Measurements from ENCODE around the gene PCNX1.
"Not testable (repeated sequence)": the region's sequence is repeated elsewhere in the genome, so short reads cannot be mapped to it uniquely, and the experiment has no call there.

PCNX1 gene

GRCh38 chr14:70917633-70918032 is 10.4 kb downstream of the PCNX1 start:
- no peak for DNase-seq

DNA sequence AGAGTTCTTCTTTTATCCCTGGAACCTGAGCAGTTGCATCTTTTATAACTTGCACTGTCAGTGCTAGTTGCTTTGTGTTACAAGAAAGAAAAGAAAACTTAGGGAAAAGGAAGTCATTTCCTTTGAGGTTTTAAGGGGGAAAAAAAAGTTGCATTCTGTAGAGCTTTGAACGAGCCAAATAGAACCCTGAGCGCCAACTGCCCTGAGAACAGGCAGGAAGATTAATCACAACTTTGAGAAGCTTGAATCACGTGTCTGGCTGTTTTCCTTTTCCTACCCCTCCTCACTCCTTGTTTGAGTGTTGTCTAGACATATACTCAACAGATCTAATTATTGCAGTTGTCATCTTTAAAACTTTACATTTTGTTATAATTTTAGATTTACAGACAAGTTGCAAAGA is 12.5 kb downstream of the PCNX1 start:
- no peak for DNase-seq

- DNase-seq: no peak
Observed at GRCh38 chr14:70920608-70921007, 13.3 kb downstream of the PCNX1 start.

DNA sequence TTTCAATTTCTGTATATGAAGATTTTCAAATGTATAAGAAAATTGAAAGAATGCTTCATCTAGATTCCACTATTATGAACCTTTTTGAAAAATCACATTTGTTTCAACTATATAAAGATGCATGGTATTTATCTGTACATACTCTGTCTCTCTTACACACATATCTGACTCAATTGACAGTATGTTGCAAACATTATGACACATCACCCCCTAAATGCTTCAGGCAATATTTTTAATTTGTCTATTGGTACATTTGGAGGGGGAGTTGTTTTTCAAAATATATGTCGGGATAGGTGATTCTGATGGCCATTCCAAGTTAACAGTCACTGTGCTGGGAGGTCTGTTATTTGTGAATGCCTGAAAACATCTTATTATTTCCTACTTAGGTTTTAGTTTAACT is 14.4 kb downstream of the PCNX1 start:
- no peak for DNase-seq

GRCh38 chr14:70924521-70924920 is 17.3 kb downstream of the PCNX1 start:
- DNase-seq: no peak

- DNase-seq: no peak
Observed at GRCh38 chr14:70926235-70926830, 19.1 kb downstream of the PCNX1 start.

GRCh38 chr14:70931008-70931407 is 23.7 kb downstream of the PCNX1 start:
- DNase-seq: no peak

DNA sequence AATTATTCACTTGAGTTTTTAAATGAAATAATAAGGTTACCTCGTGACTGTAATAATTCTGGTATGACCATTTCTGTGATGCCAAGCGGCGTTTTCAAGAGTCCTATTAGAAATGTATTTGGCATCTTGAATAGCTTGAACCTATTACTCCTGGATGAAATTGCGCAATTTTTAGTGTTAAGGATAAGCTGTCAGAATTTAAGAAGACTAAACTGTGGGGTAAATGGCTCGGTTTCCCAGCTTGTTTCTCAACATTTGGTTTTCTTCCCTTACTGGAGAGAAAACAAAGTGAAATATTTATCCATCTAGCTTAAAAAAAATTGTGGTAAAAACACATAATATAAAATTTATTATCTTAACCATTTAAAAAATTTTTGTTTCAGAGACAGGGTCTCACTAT is 26.8 kb downstream of the PCNX1 start:
- no peak for DNase-seq

DNA sequence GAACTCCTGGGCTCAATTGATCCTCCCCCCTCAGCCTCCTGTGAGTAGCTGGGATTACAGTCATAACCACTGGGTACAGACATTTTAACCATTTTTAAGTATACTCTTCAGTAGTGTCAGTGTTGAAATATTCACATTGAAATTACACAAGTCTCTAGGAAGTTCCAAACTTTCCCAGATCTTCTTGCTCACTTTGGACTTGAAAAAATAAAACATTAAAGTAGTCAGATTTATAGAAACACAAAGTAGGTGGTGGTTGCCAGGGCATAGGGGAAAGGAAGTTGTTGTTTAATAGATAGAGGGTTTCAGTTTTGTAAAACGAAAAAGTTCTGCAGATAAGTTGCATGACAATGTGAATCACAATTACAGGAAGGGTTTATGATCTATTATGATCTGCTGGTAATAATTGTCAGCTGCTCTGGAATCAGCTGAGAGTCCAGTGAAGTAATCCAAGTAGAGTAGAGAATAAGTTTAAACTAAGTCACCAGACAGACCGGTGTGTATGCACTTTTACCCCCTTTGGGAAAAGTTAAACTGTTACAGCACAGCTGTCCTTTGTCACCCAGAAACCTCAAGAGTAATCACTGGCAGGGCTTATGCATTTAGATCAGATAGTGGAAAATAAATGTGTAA is 27.4 kb downstream of the PCNX1 start:
- no peak for DNase-seq

DNA sequence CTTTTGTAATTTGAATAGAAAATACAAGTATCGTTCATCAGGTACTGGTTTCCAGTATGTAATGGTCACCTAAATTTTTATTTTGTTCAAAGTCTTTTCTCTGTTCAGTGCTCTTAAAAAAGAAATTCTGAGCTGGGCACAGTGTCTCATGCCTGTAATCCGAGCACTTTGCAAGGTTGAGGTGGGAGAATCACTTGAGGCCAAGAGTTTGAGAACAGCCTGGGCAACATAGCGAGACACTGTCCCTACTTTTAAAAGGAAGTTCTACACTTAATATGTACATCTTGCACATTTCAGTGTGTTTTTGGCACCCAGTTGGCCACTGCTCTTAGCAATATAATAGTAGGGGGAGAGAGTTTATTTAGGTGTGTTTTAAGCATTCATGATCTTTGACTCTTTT is 27.9 kb downstream of the PCNX1 start:
- DNase-seq: no peak

DNA sequence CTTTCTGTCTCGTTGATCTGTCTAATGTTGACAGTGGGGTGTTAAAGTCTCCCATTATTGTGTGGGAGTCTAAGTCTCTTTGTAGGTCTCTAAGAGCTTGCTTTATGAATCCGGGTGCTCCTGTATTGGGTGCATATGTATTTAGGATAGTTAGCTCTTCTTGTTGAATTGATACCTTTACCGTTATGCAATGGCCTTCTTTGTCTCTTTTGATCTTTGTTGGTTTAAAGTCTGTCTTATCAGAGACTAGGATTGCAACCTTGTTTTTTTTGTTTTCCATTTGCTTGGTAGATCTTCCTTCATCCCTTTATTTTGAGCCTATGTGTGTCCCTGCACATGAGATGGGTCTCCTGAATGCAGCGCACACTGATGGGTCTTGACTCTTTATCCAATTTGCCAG is 32.4 kb downstream of the PCNX1 start:
- DNase-seq: not testable (repeated sequence)

DNA sequence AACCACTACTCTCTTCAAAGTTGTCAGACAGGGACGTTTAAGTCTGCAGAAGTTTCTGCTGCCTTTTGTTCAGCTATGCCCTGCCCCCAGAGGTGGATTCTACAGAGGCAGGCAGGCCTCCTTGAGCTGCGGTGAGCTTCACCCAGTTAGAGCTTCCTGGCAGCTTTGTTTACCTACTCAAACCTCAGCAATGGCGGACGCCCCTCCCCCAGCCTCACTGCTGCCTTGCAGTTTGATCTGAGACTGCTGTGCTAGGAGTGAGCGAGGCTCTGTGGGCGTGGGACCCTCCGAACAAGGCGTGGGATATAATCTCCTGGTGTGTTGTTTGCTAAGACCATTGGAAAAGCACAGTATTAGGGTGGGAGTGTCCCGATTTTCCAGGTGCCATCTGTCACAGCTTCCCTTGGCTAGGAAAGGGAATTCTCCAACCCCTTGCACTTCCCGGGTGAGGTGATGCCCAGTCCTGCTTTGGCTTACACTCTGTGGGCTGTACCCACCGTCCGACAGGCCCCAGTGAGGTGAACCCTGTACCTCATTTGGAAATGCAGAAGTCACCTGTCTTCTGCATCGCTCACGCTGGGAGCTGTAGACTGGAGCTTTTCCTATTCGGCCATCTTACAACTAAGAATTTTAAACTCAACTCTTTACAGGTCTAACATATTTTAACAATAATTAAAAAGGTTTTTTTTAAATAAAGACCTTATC is 34.5 kb downstream of the PCNX1 start:
- not testable (repeated sequence) for DNase-seq

GRCh38 chr14:70942342-70942706 is 35.1 kb downstream of the PCNX1 start:
- peak in 1 of 2 donors; percentile 17 for DNase-seq

DNA sequence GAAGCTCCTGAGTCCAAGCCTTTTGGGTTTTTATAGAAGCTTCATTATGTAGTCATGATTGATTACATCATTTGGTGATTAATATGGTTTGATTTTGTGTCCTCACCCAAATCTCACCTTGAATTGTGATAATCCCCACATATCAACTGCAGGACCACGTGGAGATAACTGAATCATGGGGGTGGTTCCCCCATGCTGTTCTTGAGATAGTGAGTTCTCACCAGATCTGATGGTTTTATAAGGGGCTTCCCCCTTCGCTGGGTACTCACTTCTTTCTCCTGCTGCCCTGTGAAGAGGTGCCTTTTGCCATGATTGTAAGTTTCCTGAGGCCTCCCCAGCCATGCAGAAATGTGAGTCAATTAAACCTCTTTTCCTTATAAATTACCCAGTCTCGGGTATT is 35.5 kb downstream of the PCNX1 start:
- DNase-seq: not testable (repeated sequence)

GRCh38 chr14:70943838-70944237 is 36.6 kb downstream of the PCNX1 start:
- no peak for DNase-seq

GRCh38 chr14:70947739-70948138 is 40.5 kb downstream of the PCNX1 start:
- DNase-seq: no peak

- no peak for DNase-seq
Observed at GRCh38 chr14:70952485-70952884, 45.2 kb downstream of the PCNX1 start.

DNA sequence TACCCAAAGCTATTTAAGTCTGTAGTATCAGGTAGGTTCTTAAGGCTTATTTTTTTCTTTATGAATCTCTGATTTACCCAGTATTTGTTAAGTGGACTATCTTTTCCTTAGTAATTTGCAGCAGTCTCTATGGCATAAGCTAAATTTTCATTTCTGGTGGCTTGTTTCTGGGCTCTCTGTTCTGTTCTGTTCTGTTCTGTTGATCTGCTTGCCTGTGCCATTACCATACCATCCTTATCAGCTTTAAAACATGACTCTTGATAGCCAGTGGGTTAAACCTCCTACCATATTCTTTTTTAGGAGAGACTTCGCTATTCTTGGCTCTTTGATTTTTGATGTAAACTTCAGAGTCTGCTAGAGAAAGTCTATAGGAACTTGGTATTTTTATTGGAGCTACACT is 46.8 kb downstream of the PCNX1 start:
- DNase-seq: no peak

DNA sequence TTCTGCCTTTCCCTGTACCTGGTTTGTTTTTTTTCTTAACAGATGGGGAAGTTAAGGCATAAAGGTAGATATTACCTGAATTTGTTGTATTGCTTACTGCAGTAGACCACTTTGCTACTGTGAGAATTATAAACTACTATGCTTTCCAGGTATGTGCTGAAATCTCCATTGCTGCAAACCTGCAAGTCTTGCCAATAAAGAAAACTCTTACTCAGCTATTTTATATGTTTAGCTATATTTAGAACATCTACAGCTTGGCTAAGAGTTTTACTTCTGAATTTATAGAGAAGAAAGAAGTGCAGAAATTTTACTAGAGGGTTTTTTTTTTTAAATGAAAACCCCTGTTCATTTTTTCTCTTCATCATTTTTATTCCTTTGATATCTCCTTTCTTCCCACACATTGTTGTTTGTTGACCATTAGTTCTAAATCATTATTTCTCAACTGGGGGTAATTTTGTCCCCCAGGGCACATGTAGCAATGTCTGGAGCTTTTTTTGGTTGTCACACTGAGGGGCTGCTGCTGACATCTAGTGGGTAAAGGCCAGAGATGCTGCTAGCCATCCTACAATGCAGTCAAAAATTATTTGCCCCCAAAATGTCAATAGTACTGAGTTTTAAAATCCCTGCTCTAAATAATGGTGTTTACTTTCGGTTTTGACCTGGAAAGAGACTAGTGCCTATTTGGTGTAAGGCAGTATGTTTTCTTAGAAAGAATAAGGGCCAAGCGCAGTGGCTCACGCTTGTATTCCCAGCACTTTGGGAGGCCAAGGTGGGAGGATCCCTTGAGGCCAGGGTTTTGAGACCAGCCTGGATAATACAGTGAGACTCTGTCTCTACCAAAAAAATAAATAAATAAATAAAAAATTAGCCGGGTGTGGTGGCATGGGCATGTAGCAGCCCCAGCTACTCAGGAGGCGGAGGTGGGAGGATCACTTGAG is 48.6 kb downstream of the PCNX1 start:
- peak in 1 of 2 donors; percentile 3 for DNase-seq

DNA sequence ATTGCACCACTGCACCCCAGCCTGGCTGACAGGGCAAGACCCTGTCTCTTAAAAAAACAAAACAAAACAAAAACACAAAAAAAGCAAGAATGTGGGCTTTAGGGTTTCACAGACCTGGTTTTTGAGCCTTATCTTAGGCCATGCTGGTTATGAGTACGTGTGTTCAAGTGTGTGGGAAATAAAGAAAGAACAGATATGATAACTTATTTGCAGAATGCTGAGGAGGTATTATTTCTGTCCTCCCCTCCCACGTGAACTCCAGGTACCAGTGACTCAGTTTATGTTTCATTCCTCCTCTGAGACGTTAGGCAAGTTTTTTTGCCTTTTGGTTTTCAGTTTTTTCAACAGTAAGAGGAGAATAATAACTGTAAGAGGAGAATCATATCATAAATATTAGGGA is 49.3 kb downstream of the PCNX1 start:
- DNase-seq: no peak

- DNase-seq: no peak
Observed at GRCh38 chr14:70957710-70958109, 50.5 kb downstream of the PCNX1 start.

- DNase-seq: no peak
Observed at GRCh38 chr14:70962935-70963334, 55.7 kb downstream of the PCNX1 start.

GRCh38 chr14:70964492-70964891 is 57.2 kb downstream of the PCNX1 start:
- no peak for DNase-seq

Measured in hippocampal formation (tissue), 2 donors.